Ishikawa (cell line): ENCODE data around the gene TBX10.

Source experiments
- CEBPB ChIP-seq: IDR thresholded peaks from 2 replicates; pipeline ENCODE4 v1.6.1; 2012
- CREB1 ChIP-seq: IDR thresholded peaks from 2 replicates; pipeline ENCODE4 v1.6.1; 2012; ENCODE audit warnings: low read depth
- EGR1 ChIP-seq: IDR thresholded peaks from 2 replicates; pipeline ENCODE4 v1.6.1; 2012
- EP300 ChIP-seq: IDR thresholded peaks from 2 replicates; pipeline ENCODE4 v1.6.1; 2012; ENCODE audit warnings: borderline replicate concordance
- FOXM1 ChIP-seq: IDR thresholded peaks from 2 replicates; pipeline ENCODE4 v1.6.1; 2012; ENCODE audit warnings: low read depth, borderline replicate concordance
- MAX ChIP-seq: IDR thresholded peaks from 2 replicates; pipeline ENCODE4 v1.6.1; 2012
- NFIC ChIP-seq: IDR thresholded peaks from 2 replicates; pipeline ENCODE4 v1.6.1; 2012
- RAD21 ChIP-seq: IDR thresholded peaks from 2 replicates; pipeline ENCODE4 v1.6.1; 2012; ENCODE audit warnings: low read depth
- REST ChIP-seq: IDR thresholded peaks from 2 replicates; pipeline ENCODE4 v1.6.1; 2012; ENCODE audit warnings: low read depth, mild to moderate bottlenecking
- TAF1 ChIP-seq: IDR thresholded peaks from 2 replicates; pipeline ENCODE4 v1.6.1; 2012; ENCODE audit warnings: low read depth, mild to moderate bottlenecking
- TCF12 ChIP-seq: IDR thresholded peaks from 2 replicates; pipeline ENCODE4 v1.6.1; 2012; ENCODE audit warnings: low read depth
- TEAD4 ChIP-seq: IDR thresholded peaks from 2 replicates; pipeline ENCODE4 v1.6.1; 2012
- USF1 ChIP-seq: IDR thresholded peaks from 2 replicates; pipeline ENCODE4 v1.6.1; 2012
- YY1 ChIP-seq: IDR thresholded peaks from 2 replicates; pipeline ENCODE4 v1.6.1; 2012; ENCODE audit warnings: low read depth
- ZBTB7A ChIP-seq: IDR thresholded peaks from 2 replicates; pipeline ENCODE4 v1.6.1; 2012; ENCODE audit warnings: low read depth

Gene TBX10

GRCh38 chr11:67588136-67588503 is 51.4 kb downstream of the TBX10 start:
- no peak for TF ChIP-seq REST
- TF ChIP-seq USF1 = no peak
- TF ChIP-seq EP300 = no peak

- TF ChIP-seq NFIC (no peak), CEBPB (no peak), EP300 (no peak), EGR1 (no peak), MAX (no peak), RAD21 (no peak), REST (no peak), YY1 (no peak), TCF12 (no peak), FOXM1 (no peak), USF1 (no peak), TEAD4 (no peak), TAF1 (no peak), CREB1 (no peak), ZBTB7A (no peak)
Observed at GRCh38 chr11:67586568-67587250, 52.9 kb downstream of the TBX10 start.

GRCh38 chr11:67585911-67586310 is 53.7 kb downstream of the TBX10 start:
- TF ChIP-seq CEBPB (no peak), CREB1 (no peak), RAD21 (no peak), NFIC (no peak), TAF1 (no peak), FOXM1 (no peak), YY1 (no peak)

- no peak for TF ChIP-seq MAX
- no peak for TF ChIP-seq RAD21
- no peak for TF ChIP-seq TAF1
- no peak for TF ChIP-seq ZBTB7A
- no peak for TF ChIP-seq EP300
- no peak for TF ChIP-seq REST
- TF ChIP-seq CEBPB = no peak
- no peak for TF ChIP-seq FOXM1
- no peak for TF ChIP-seq USF1
- TF ChIP-seq EGR1 = no peak
- TF ChIP-seq YY1 = no peak
- TF ChIP-seq TEAD4 = no peak
- TF ChIP-seq TCF12 = no peak
- TF ChIP-seq CREB1 = no peak
- no peak for TF ChIP-seq NFIC
Observed at GRCh38 chr11:67584881-67585873, 54.4 kb downstream of the TBX10 start.
